HG03097 (cell line): Measurements from ENCODE around the gene SHISA2.

Source experiments
- ATAC-seq: cut with Tn5 transposase; IDR thresholded peaks from one replicate; pipeline ENCODE4 v1.9.1; 2021; ENCODE audit not compliant: unreplicated experiment, low FRiP score

The SHISA2 gene

GRCh38 chr13:26050568-26051230, 1.1 kb downstream of the SHISA2 start:
- ATAC-seq: no peak

GRCh38 chr13:26048741-26049140, 3.1 kb downstream of the SHISA2 start:
- no peak for ATAC-seq

GRCh38 chr13:26047040-26047439, 4.8 kb downstream of the SHISA2 start:
- ATAC-seq: no peak

- ATAC-seq: no peak
These were observed 5.2 kb downstream of the SHISA2 start for GRCh38 chr13:26046639-26047038.

- no peak for ATAC-seq
These were observed 6.7 kb downstream of the SHISA2 start for GRCh38 chr13:26045142-26045541.

GRCh38 chr13:26042785-26043184, 9.0 kb downstream of the SHISA2 start:
- no peak for ATAC-seq

GRCh38 chr13:26041444-26041843, 10.4 kb downstream of the SHISA2 start:
- ATAC-seq: no peak

GRCh38 chr13:26038931-26039475, 12.8 kb downstream of the SHISA2 start:
- ATAC-seq: no peak

- ATAC-seq: no peak
These were observed 14.5 kb downstream of the SHISA2 start for GRCh38 chr13:26037302-26037701.

- no peak for ATAC-seq
These were observed 15.4 kb downstream of the SHISA2 start for GRCh38 chr13:26036383-26036782.

- ATAC-seq: no peak
These were observed 17.8 kb downstream of the SHISA2 start for GRCh38 chr13:26034018-26034417.

GRCh38 chr13:26030331-26030730, 21.5 kb downstream of the SHISA2 start:
- no peak for ATAC-seq

- ATAC-seq: no peak
These were observed 22.2 kb downstream of the SHISA2 start for GRCh38 chr13:26029581-26030136.

GRCh38 chr13:26026211-26026610, 25.6 kb downstream of the SHISA2 start:
- ATAC-seq: no peak

GRCh38 chr13:26025771-26026170, 26.0 kb downstream of the SHISA2 start:
- no peak for ATAC-seq

GRCh38 chr13:26025196-26025595, 26.6 kb downstream of the SHISA2 start:
- no peak for ATAC-seq

- no peak for ATAC-seq
These were observed 27.3 kb downstream of the SHISA2 start for GRCh38 chr13:26024558-26024957.

- no peak for ATAC-seq
These were observed 29.1 kb downstream of the SHISA2 start for GRCh38 chr13:26022538-26023292.

- ATAC-seq: no peak
These were observed 29.9 kb downstream of the SHISA2 start for GRCh38 chr13:26021956-26022355.

GRCh38 chr13:26021516-26021915, 30.3 kb downstream of the SHISA2 start:
- no peak for ATAC-seq

GRCh38 chr13:26020891-26021290, 30.9 kb downstream of the SHISA2 start:
- ATAC-seq: no peak
